ENCODE measurements around the gene PGC.

Gene PGC

GRCh38 chr6:41714556-41715273, 32.5 kb downstream of the PGC start:
- no peak for DNase-seq (ENCODE audit: low read depth)

GRCh38 chr6:41713650-41714291, 33.4 kb downstream of the PGC start:
- DNase-seq (ENCODE audit: low read depth) = no peak

GRCh38 chr6:41713159-41713649, 34.0 kb downstream of the PGC start:
- DNase-seq (ENCODE audit: low read depth) = no peak

- no peak for DNase-seq (ENCODE audit: low read depth)
Measured at GRCh38 chr6:41712651-41713103, 34.5 kb downstream of the PGC start.

GRCh38 chr6:41711323-41712038, 35.7 kb downstream of the PGC start:
- no peak for DNase-seq (ENCODE audit: low read depth)

GRCh38 chr6:41709375-41709774, 37.8 kb downstream of the PGC start:
- no peak for DNase-seq (ENCODE audit: low read depth)

- no peak for DNase-seq (ENCODE audit: low read depth)
Measured at GRCh38 chr6:41708856-41709255, 38.3 kb downstream of the PGC start.

- no peak for DNase-seq (ENCODE audit: low read depth)
Measured at GRCh38 chr6:41707565-41708200, 39.5 kb downstream of the PGC start.

- DNase-seq (ENCODE audit: low read depth) = no peak
Measured at GRCh38 chr6:41706876-41707564, 40.2 kb downstream of the PGC start.

- no peak for DNase-seq (ENCODE audit: low read depth)
Measured at GRCh38 chr6:41705996-41706835, 41.0 kb downstream of the PGC start.

- DNase-seq (ENCODE audit: low read depth) = no peak
Measured at GRCh38 chr6:41705311-41705995, 41.7 kb downstream of the PGC start.

- no peak for DNase-seq (ENCODE audit: low read depth)
Measured at GRCh38 chr6:41704656-41705310, 42.4 kb downstream of the PGC start.

- no peak for DNase-seq (ENCODE audit: low read depth)
Measured at GRCh38 chr6:41704028-41704427, 43.2 kb downstream of the PGC start.

GRCh38 chr6:41702771-41703494, 44.3 kb downstream of the PGC start:
- DNase-seq (ENCODE audit: low read depth) = no peak

GRCh38 chr6:41702089-41702745, 45.0 kb downstream of the PGC start:
- no peak for DNase-seq (ENCODE audit: low read depth)

GRCh38 chr6:41700463-41701347, 46.5 kb downstream of the PGC start:
- DNase-seq (ENCODE audit: low read depth) = no peak

GRCh38 chr6:41699063-41699462, 48.1 kb downstream of the PGC start:
- DNase-seq (ENCODE audit: low read depth) = no peak
